Measurements from ENCODE around the gene LRRC53.

Gene LRRC53

DNA sequence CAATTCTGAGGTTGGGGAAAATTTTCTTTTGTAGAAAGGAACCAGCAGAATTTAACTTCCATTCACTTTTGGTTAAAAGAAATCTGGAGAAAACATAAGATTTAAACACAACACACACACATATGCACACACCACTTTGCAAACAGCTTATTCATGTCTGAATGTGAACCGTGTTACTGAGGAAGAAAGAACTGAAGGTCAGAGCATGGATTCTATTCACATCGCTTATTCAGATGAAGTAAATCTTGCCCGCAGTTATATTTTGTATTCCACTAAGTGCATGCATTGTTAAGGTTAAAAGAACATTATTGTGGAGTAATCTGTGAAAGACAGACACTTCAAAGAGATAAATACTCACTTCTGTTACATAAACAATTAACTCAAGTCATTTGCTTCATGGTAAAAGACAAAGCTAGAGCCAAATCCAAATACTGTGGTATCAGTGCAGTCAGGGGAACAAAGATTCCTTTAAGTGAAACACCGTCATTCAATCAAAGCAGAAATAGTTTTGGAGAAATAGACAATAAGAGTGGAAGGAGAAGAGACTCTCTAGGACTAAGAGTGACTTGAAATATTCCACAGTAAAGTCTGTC is 82.0 kb downstream of the LRRC53 start:
- no peak for DNase-seq

- peak; percentile 89 for DNase-seq
These were observed 82.8 kb downstream of the LRRC53 start for GRCh38 chr1:74429580-74429979.

DNA sequence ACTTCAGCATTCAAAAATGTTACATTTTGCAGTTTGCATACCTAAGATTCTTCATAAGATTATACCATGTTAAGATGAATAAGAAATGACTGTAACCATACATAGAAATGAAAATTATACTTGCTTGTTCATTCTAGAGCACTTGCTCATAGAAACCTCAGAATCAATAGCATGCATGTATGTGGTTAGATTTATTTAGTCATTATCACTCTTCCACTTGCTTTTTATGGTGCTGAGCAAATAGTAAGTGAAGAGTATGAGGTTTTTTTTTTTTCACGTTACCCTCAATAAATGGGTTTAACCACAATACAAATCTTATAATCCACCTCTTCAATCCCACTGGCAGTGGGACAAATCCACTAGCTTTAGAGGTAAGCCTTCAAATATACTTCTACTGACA is 84.7 kb downstream of the LRRC53 start:
- DNase-seq, result no peak

GRCh38 chr1:74426208-74426937 is 86.0 kb downstream of the LRRC53 start:
- DNase-seq, result peak; percentile 82

- no peak for DNase-seq
These were observed 86.7 kb downstream of the LRRC53 start for GRCh38 chr1:74425676-74426075.

DNA sequence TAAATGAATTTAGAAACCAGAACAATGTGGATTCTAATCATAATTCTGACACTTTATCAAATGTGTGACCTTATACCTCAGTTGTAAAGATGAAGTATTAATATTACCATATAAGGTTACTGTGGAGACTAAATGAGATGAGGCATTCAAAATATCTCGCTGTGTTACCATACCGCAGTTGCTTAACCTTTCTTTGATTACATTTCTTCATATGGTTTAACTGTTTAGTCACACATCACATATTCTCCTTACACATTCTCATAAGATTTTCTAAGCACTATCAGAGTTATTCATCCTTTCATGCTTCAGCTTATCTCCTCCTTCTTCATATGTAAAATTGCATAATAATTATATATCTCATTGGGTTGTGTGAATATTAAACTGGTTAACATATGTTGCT is 88.9 kb downstream of the LRRC53 start:
- no peak for DNase-seq

DNA sequence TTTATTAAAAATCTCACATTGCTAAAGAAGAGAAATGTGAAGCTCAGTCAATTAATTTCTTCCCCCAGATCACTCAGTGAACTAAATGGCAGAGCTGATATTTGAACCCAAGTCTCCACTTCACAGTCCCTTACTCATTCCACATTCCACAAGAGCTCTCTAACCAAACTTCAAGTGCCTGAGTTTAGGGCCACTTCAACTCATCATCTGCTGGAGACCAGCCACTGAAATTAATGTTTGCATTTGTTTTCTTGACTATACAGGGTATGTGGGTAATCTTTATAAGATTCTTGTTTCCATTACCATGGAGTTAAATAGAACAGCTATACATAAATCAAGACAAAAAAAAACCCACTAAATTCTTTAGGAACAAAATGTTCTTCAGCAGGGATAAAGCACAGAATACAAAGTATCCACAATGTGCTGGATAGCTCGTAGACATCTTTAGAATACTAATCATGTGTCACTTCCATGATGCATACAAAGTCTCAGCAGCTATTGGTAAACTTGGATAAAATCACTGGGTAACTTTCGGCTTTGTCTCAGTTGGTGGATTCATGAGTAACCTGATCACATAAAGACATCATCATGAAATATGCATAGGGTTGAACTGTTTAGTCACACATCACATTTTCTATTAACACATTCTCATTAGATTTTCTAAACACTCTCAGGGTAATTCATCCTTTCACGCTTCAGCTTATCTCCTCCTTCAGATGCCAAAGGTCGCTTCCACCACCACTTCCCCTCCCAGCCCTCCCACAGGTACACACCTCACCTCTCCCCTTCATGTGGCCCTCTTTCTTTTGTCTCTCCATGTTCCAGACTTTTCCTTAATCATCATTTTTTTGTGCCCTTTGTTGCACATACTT is 89.8 kb downstream of the LRRC53 start:
- no peak for DNase-seq

DNA sequence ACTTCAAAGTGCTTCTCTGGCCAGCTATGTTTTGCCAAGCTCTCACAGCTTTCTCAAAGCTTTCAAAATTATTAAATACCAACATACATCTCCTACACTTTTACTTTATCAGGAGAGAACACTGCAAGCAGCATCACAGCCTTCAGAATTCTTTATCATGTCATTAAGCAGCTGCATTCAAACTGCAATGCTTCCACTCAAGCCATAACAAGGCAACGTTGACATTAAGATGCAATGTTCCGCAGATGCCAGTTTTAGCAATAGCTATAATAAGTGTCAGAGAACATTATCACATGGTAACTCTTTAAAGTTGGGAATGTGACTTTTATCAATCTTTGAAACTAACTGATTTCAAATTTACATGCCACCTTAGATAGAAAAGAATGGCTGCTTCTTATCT is 91.9 kb downstream of the LRRC53 start:
- DNase-seq, result no peak

Data from NCI-H2171 treated with DMSO at 0.1 percent for 48 hours (cell line).